K562 (cell line): ENCODE results near the gene IGFALS.

Source experiments
- ELK1 ChIP-seq: sonication (generic); formaldehyde crosslinking; IDR thresholded peaks from 2 replicates; pipeline ENCODE4 v1.8.1; 2022; ENCODE audit warnings: missing genetic modification reagents
- GATA2 ChIP-seq: sonication (generic); formaldehyde crosslinking; IDR thresholded peaks from 2 replicates; pipeline ENCODE4 v1.4.0; 2020; ENCODE audit warnings: mild to moderate bottlenecking, missing genetic modification reagents
- MAFG ChIP-seq: fragments of 450-650 bp; conservative IDR thresholded peaks from 2 replicates; pipeline ENCODE4 v1.6.1; 2016; ENCODE audit warnings: missing genetic modification characterization, missing compliant biosample characterization
- NFE2 ChIP-seq: IDR thresholded peaks from 2 replicates; pipeline ENCODE4 v1.6.1; 2014; ENCODE audit warnings: antibody characterized with exemption, low read depth
- RNF219 ChIP-seq: fragments of 250-450 bp; sonication (Bioruptor Pico); IDR thresholded peaks from 2 replicates; pipeline ENCODE4 v1.5.0; 2022; ENCODE audit warnings: mild to moderate bottlenecking
- ZNF133 ChIP-seq: fragments of 250-450 bp; sonication (Bioruptor Pico); IDR thresholded peaks from 2 replicates; pipeline ENCODE4 v1.4.0; 2020; ENCODE audit warnings: mild to moderate bottlenecking
- ZNF431 ChIP-seq: sonication (generic); formaldehyde crosslinking; IDR thresholded peaks from 2 replicates; pipeline ENCODE4 v1.8.0; 2022; ENCODE audit warnings: mild to moderate bottlenecking, missing genetic modification reagents
- TF ChIP-seq, protein P1 (sequence below): fragments of 250-450 bp; sonication (Bioruptor Pico); IDR thresholded peaks from 2 replicates; pipeline ENCODE4 v1.8.0; 2022; ENCODE audit warnings: moderate library complexity, mild to moderate bottlenecking, inconsistent platforms

GRCh38 chr16:1791256-1791942, 2.1 kb downstream of the IGFALS start:
- TF ChIP-seq, protein P1, sequence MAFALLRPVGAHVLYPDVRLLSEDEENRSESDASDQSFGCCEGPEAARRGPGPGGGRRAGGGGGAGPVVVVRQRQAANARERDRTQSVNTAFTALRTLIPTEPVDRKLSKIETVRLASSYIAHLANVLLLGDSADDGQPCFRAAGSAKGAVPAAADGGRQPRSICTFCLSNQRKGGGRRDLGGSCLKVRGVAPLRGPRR (CRISPR knock-in tag): no peak
- no peak for TF ChIP-seq ZNF431
- no peak for TF ChIP-seq NFE2
- no peak for TF ChIP-seq GATA2
- no peak for TF ChIP-seq MAFG
- TF ChIP-seq ELK1 (CRISPR knock-in tag): no peak
- no peak for TF ChIP-seq ZNF133
- no peak for TF ChIP-seq RNF219 (CRISPR knock-in tag)
